ENCODE measurements around the gene SNAI3.

GRCh38 chr16:88690341-88691128, 4.2 kb upstream of the SNAI3 start:
- TF ChIP-seq, protein P1, sequence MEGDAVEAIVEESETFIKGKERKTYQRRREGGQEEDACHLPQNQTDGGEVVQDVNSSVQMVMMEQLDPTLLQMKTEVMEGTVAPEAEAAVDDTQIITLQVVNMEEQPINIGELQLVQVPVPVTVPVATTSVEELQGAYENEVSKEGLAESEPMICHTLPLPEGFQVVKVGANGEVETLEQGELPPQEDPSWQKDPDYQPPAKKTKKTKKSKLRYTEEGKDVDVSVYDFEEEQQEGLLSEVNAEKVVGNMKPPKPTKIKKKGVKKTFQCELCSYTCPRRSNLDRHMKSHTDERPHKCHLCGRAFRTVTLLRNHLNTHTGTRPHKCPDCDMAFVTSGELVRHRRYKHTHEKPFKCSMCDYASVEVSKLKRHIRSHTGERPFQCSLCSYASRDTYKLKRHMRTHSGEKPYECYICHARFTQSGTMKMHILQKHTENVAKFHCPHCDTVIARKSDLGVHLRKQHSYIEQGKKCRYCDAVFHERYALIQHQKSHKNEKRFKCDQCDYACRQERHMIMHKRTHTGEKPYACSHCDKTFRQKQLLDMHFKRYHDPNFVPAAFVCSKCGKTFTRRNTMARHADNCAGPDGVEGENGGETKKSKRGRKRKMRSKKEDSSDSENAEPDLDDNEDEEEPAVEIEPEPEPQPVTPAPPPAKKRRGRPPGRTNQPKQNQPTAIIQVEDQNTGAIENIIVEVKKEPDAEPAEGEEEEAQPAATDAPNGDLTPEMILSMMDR (IDR thresholded peaks at IDR 0.05): no peak
- TF ChIP-seq POLR2A (IDR thresholded peaks at IDR 0.05): no peak

All from esophagus squamous epithelium (tissue), 4 donors.